ENCODE measurements around the gene VCY.
"Not testable (repeated sequence)": the region's sequence is repeated elsewhere in the genome, so short reads cannot be mapped to it uniquely, and the experiment has no call there.

Gene VCY

DNA sequence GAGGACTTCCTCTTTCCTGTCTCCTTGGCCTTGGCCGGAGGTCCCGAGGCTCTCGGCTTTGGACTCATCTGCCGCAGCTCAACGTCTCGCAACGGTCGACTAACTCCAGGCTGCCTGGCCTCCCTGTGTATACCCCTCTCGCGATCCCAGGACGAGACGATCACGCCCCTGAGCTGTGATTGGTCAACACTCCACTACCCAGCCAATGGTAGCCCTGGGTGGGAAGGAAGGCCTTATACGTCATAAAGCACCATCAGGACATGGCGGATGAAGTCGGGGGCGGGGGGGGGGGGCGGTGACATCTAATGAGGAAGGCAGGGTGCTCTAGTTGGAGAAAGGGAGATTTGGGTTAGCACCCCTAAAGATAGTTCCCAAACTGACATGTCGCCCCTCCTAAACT lies at the start of gene VCY:
Gene VCY, minus strand, starts transcription at position 101 of the 400 bp plus-strand sequence. Its CDS starts 33 bp downstream, at position 68.
- not testable (repeated sequence) for H3K9ac ChIP-seq (ENCODE audit: low read depth, low read length); H3K4me1 ChIP-seq (ENCODE audit: control insufficient read depth, insufficient read depth, low read length); H3K27me3 ChIP-seq (ENCODE audit: control insufficient read depth, insufficient read depth, low read length); H3K9me3 ChIP-seq (ENCODE audit: control insufficient read depth, insufficient read depth, low read length); H3K36me3 ChIP-seq (ENCODE audit: control insufficient read depth, insufficient read depth, low read length); H3K4me3 ChIP-seq (ENCODE audit: low read depth, low read length)

DNA sequence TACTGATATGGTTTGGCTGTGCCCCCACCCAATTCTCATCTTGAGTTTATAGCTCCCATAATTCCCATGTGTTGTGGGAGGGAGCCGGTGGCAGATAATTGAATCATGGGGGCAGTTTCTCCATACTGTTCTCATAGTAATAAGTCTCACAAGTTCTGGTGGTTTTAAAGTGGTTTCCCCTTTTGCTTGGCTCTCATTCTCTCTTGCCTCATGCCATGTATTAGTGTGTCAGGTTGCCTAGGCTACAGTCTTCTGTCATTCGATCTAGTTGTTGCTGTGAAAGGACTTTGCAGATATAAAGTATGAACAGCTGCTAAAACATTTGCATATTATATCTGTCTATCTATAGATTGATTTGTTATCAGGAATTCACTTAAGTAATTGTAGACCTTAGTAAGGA lies 44.1 kb upstream of the VCY start:
- not testable (repeated sequence) for H3K9ac ChIP-seq (ENCODE audit: low read depth, low read length); H3K4me3 ChIP-seq (ENCODE audit: low read depth, low read length); H3K27me3 ChIP-seq (ENCODE audit: control insufficient read depth, insufficient read depth, low read length); H3K36me3 ChIP-seq (ENCODE audit: control insufficient read depth, insufficient read depth, low read length); H3K9me3 ChIP-seq (ENCODE audit: control insufficient read depth, insufficient read depth, low read length); H3K4me1 ChIP-seq (ENCODE audit: control insufficient read depth, insufficient read depth, low read length)

DNA sequence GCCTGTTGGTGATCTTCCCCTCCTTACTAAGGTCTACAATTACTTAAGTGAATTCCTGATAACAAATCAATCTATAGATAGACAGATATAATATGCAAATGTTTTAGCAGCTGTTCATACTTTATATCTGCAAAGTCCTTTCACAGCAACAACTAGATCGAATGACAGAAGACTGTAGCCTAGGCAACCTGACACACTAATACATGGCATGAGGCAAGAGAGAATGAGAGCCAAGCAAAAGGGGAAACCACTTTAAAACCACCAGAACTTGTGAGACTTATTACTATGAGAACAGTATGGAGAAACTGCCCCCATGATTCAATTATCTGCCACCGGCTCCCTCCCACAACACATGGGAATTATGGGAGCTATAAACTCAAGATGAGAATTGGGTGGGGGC lies 25.6 kb upstream of the VCY start:
- not testable (repeated sequence) for H3K9ac ChIP-seq (ENCODE audit: low read depth, low read length)

DNA sequence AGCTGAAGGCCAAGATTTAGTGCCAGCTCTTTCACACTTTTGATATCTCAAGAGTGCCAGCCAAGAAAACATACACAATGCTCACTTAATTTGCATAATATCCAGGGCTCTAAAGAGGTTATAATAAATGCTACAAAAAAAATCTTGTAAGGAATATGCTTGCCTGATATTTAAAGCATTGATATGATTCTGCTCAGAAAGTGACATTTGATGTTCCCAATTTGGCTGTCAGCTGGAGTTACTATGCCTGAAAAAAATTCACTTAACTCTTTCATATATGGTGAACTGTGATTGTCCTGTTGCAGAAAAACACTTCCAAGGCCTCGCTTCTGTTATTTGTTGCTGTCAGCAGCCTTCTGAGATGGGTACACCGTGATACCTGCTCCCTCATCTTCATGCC lies 43.9 kb downstream of the VCY start:
- not testable (repeated sequence) for H3K9me3 ChIP-seq (ENCODE audit: control insufficient read depth, insufficient read depth, low read length); H3K9ac ChIP-seq (ENCODE audit: low read depth, low read length); H3K36me3 ChIP-seq (ENCODE audit: control insufficient read depth, insufficient read depth, low read length); H3K27me3 ChIP-seq (ENCODE audit: control insufficient read depth, insufficient read depth, low read length); H3K4me1 ChIP-seq (ENCODE audit: control insufficient read depth, insufficient read depth, low read length); H3K4me3 ChIP-seq (ENCODE audit: low read depth, low read length)

More for the DNA sequence above, 25.6 kb upstream of the VCY start:
- not testable (repeated sequence) for H3K27me3 ChIP-seq (ENCODE audit: control insufficient read depth, insufficient read depth, low read length); H3K4me3 ChIP-seq (ENCODE audit: low read depth, low read length); H3K4me1 ChIP-seq (ENCODE audit: control insufficient read depth, insufficient read depth, low read length); H3K9me3 ChIP-seq (ENCODE audit: control insufficient read depth, insufficient read depth, low read length); H3K36me3 ChIP-seq (ENCODE audit: control insufficient read depth, insufficient read depth, low read length)
